Parathyroid adenoma (tissue), 2 donors: ENCODE results near the gene DIAPH2.

Experiments used
- H2AFZ ChIP-seq: fragments of 300-600 bp; sonication (generic); one replicate; pipeline ENCODE4 v1.7.0; 2017; ENCODE audit warnings: antibody characterized with exemption, mild to moderate bottlenecking
- H3K27ac ChIP-seq: fragments of 300-600 bp; sonication (generic); one replicate; pipeline ENCODE4 v1.7.0; 2017
- H3K27me3 ChIP-seq: fragments of 300-600 bp; sonication (generic); one replicate; pipeline ENCODE4 v1.7.0; 2017; ENCODE audit warnings: low read length; ENCODE audit not compliant: control insufficient read depth, insufficient read depth
- H3K36me3 ChIP-seq: fragments of 300-600 bp; sonication (generic); one replicate; pipeline ENCODE4 v1.7.0; 2017; ENCODE audit warnings: low read length; ENCODE audit not compliant: control insufficient read depth, insufficient read depth
- H3K4me1 ChIP-seq: fragments of 300-600 bp; sonication (generic); one replicate; pipeline ENCODE4 v1.7.0; 2017; ENCODE audit warnings: control low read depth
- H3K4me2 ChIP-seq: fragments of 300-600 bp; sonication (generic); one replicate; pipeline ENCODE4 v1.7.0; 2017; ENCODE audit warnings: low read length
- H3K4me3 ChIP-seq: fragments of 300-600 bp; sonication (generic); one replicate; pipeline ENCODE4 v1.7.0; 2017; ENCODE audit warnings: low read depth, low read length
- H3K79me2 ChIP-seq: fragments of 300-600 bp; sonication (generic); one replicate; pipeline ENCODE4 v1.7.0; 2017; ENCODE audit warnings: control low read depth
- H3K9ac ChIP-seq: fragments of 300-600 bp; sonication (generic); one replicate; pipeline ENCODE4 v1.7.0; 2017; ENCODE audit warnings: mild to moderate bottlenecking
- H3K9me3 ChIP-seq: fragments of 300-600 bp; sonication (generic); one replicate; pipeline ENCODE4 v1.7.0; 2017; ENCODE audit warnings: low read length; ENCODE audit not compliant: control insufficient read depth
- CTCF ChIP-seq: fragments of 300-600 bp; sonication (generic); IDR thresholded peaks from one replicate; pipeline ENCODE4 v1.7.0; 2017; ENCODE audit warnings: antibody characterized with exemption, mild to moderate bottlenecking
- donor health status: primary hyperparathyroidism.

The DIAPH2 gene

GRCh38 chrX:97446298-97446882 lies 761.7 kb downstream of the DIAPH2 start:
- H3K9ac ChIP-seq = no peak overlapping the region
- H3K4me2 ChIP-seq = no peak overlapping the region
- no peaks in the 10 kb centered on the region for H3K79me2 ChIP-seq
- no peaks in the 10 kb centered on the region for H3K4me1 ChIP-seq
- H3K36me3 ChIP-seq = no peaks in the 10 kb centered on the region
- no peaks in the 10 kb centered on the region for H3K27me3 ChIP-seq
- H3K27ac ChIP-seq = no peak overlapping the region
- no peak for TF ChIP-seq CTCF
- no peak overlapping the region for H2AFZ ChIP-seq
- no peak overlapping the region for H3K4me3 ChIP-seq
- H3K9me3 ChIP-seq = no peaks in the 10 kb centered on the region

GRCh38 chrX:97447306-97447705 lies 762.7 kb downstream of the DIAPH2 start:
- H3K79me2 ChIP-seq = no peaks in the 10 kb centered on the region
- no peak overlapping the region for H3K4me3 ChIP-seq
- no peaks in the 10 kb centered on the region for H3K9me3 ChIP-seq
- H3K4me2 ChIP-seq = no peak overlapping the region
- no peak overlapping the region for H3K9ac ChIP-seq
- no peaks in the 10 kb centered on the region for H3K27me3 ChIP-seq
- H2AFZ ChIP-seq = no peak overlapping the region
- H3K27ac ChIP-seq = no peak overlapping the region
- no peak for TF ChIP-seq CTCF
- no peaks in the 10 kb centered on the region for H3K36me3 ChIP-seq
- H3K4me1 ChIP-seq = no peaks in the 10 kb centered on the region

GRCh38 chrX:97452283-97452682 lies 767.6 kb downstream of the DIAPH2 start:
- H3K4me2 ChIP-seq = no peak overlapping the region

GRCh38 chrX:97461763-97462162 lies 777.1 kb downstream of the DIAPH2 start:
- Histone ChIP-seq H3K79me2 (no peaks in the 10 kb centered on the region), H3K4me1 (no peaks in the 10 kb centered on the region), H3K4me3 (no peak overlapping the region), H3K9ac (no peak overlapping the region), H3K9me3 (no peaks in the 10 kb centered on the region), H3K4me2 (no peak overlapping the region), H3K27me3 (no peaks in the 10 kb centered on the region), H3K36me3 (no peaks in the 10 kb centered on the region), H3K27ac (no peak overlapping the region), H2AFZ (no peak overlapping the region)
- no peak for TF ChIP-seq CTCF

More at GRCh38 chrX:97452283-97452682, 767.6 kb downstream of the DIAPH2 start:
- Histone ChIP-seq H3K4me1 (no peaks in the 10 kb centered on the region), H3K79me2 (no peaks in the 10 kb centered on the region), H3K4me3 (no peak overlapping the region), H3K36me3 (no peaks in the 10 kb centered on the region), H3K9me3 (no peaks in the 10 kb centered on the region), H2AFZ (no peak overlapping the region), H3K9ac (no peak overlapping the region), H3K27ac (no peak overlapping the region), H3K27me3 (no peaks in the 10 kb centered on the region)
- no peak for TF ChIP-seq CTCF

GRCh38 chrX:97471071-97471470 lies 786.4 kb downstream of the DIAPH2 start:
- Histone ChIP-seq H3K4me2 (no peak overlapping the region), H3K79me2 (no peaks in the 10 kb centered on the region), H2AFZ (no peak overlapping the region), H3K4me3 (no peak overlapping the region), H3K27me3 (no peaks in the 10 kb centered on the region), H3K9me3 (no peaks in the 10 kb centered on the region), H3K27ac (no peak overlapping the region), H3K9ac (no peak overlapping the region), H3K4me1 (peaks cover 4% of the 10 kb centered on the region), H3K36me3 (no peaks in the 10 kb centered on the region)
- no peak for TF ChIP-seq CTCF
